GM12878 (cell line): ENCODE data around the gene SLC25A39. TPM values are rescaled to one million over a fixed set of nuclear protein-coding genes. Genes with fewer than 3 reads are reported as not detected.

Experiments
- ATAC-seq: fragments of 200-7000 bp; cut with Tn5 transposase; 3 replicates; pipeline ENCODE4 v1.9.1; 2020; ENCODE audit warnings: mild to moderate bottlenecking, moderate library complexity
- BruUV-seq: library from RNA; stranded (reverse); fragments of 400-500 nt; replicated peaks from 2 replicates; lab custom pipeline; 2021; lab: Mats Ljungman, UMichigan
- CTCF ChIA-PET: fragments of 300-600 bp; sonication (Branson Sonifier 250); formaldehyde crosslinking; extraction: SDS; loops from one replicate; lab custom pipeline; 2021; ENCODE audit warnings: inconsistent platforms; lab: Yijun Ruan, JAX
- POLR2A ChIA-PET: fragments of 350-600 bp; formaldehyde crosslinking; extraction: SDS; loops from one replicate; lab custom pipeline; 2021; ENCODE audit warnings: inconsistent platforms; lab: Charles Lee
- RAD21 ChIA-PET: fragments of 300-600 bp; sonication (Branson Sonifier 250); formaldehyde crosslinking; loops from one replicate; lab custom pipeline; 2023; ENCODE audit warnings: antibody characterized with exemption; ENCODE audit not compliant: unreplicated experiment; lab: Charles Lee
- SMC1A ChIA-PET: fragments of 300-600 bp; sonication (Branson Sonifier 250); formaldehyde crosslinking; loops from one replicate; lab custom pipeline; 2023; ENCODE audit not compliant: unreplicated experiment, uncharacterized antibody; lab: Charles Lee
- DNase-seq: peaks from one replicate; pipeline ENCODE4 v3.0.0-alpha.2; 2011; ENCODE audit warnings: low read depth, low spot score
- FAIRE-seq: peaks from 3 replicates; lab custom pipeline; 2011; peaks lifted over from hg19 to GRCh38; lab: Jason Lieb, UNC
- H2AFZ ChIP-seq: 2 replicates; pipeline ENCODE4 v1.6.0; 2011; ENCODE audit warnings: low read depth, low read length, control low read depth; ENCODE audit not compliant: control insufficient read depth
- H3K27ac ChIP-seq: 2 replicates; pipeline ENCODE4 v1.5.1; 2011; ENCODE audit warnings: control low read depth; ENCODE audit not compliant: control insufficient read depth, insufficient read depth
- H3K27me3 ChIP-seq, 2 experiments: replicated peaks in 1 of 2; 2 replicates each; pipeline versions ENCODE4 v1.6.0 to v1.6.1; 2011; ENCODE audit warnings: low read length in 1 of 2; ENCODE audit not compliant: control insufficient read depth in 2 of 2, insufficient read depth in 2 of 2
- H3K36me3 ChIP-seq, 2 experiments: 2 replicates each; pipeline ENCODE4 v1.5.1; 2011; ENCODE audit warnings: low read length in 1 of 2; ENCODE audit not compliant: control insufficient read depth in 2 of 2, insufficient read depth in 2 of 2
- H3K4me1 ChIP-seq: 2 replicates; pipeline ENCODE4 v1.6.1; 2011; ENCODE audit warnings: mild to moderate bottlenecking, low read length, moderate library complexity, mixed read lengths; ENCODE audit not compliant: control insufficient read depth, insufficient read depth
- H3K4me2 ChIP-seq: 2 replicates; pipeline ENCODE4 v1.6.0; 2011; ENCODE audit warnings: control low read depth; ENCODE audit not compliant: control insufficient read depth, insufficient read depth
- H3K4me3 ChIP-seq: fragments of 200-600 bp; sonication (generic); 2 replicates; pipeline ENCODE4 v1.5.1; 2016
- H3K79me2 ChIP-seq: 2 replicates; pipeline ENCODE4 v1.6.0; 2011; ENCODE audit warnings: low read length; ENCODE audit not compliant: control insufficient read depth, insufficient read depth
- H3K9ac ChIP-seq: 2 replicates; pipeline ENCODE4 v1.8.0; 2011; ENCODE audit warnings: low read length, control low read depth, mixed read lengths; ENCODE audit not compliant: control insufficient read depth, insufficient read depth
- H3K9me3 ChIP-seq: replicated peaks from 3 replicates; pipeline ENCODE4 v1.5.1; 2011; ENCODE audit warnings: mild to moderate bottlenecking, low read length; ENCODE audit not compliant: control insufficient read depth, insufficient read depth
- H4K20me1 ChIP-seq: 2 replicates; pipeline ENCODE4 v1.6.0; 2011; ENCODE audit not compliant: control insufficient read depth, insufficient read depth
- BCL11A ChIP-seq: IDR thresholded peaks from 2 replicates; pipeline ENCODE4 v1.6.1; 2011; ENCODE audit warnings: low read depth, low read length
- CHD2 ChIP-seq: IDR thresholded peaks from 2 replicates; pipeline ENCODE4 v1.6.1; 2011; ENCODE audit warnings: low read depth, low read length, improper control_type of control experiment, borderline replicate concordance
- CREB1 ChIP-seq: IDR thresholded peaks from 2 replicates; pipeline ENCODE4 v1.6.1; 2012; ENCODE audit warnings: low read depth, mild to moderate bottlenecking, inconsistent platforms
- EED ChIP-seq: sonication (generic); IDR thresholded peaks from 2 replicates; pipeline ENCODE4 v1.6.1; 2016; ENCODE audit warnings: antibody characterized with exemption, low read depth
- GABPA ChIP-seq: IDR thresholded peaks from 2 replicates; pipeline ENCODE4 v1.6.1; 2014; ENCODE audit warnings: antibody characterized with exemption, low read depth, mild to moderate bottlenecking, inconsistent platforms
- IRF3 ChIP-seq: fragments of 450-650 bp; IDR thresholded peaks from 2 replicates; pipeline ENCODE4 v1.6.1; 2014; ENCODE audit warnings: mild to moderate bottlenecking
- MEF2B ChIP-seq: fragments of 450-650 bp; IDR thresholded peaks from 2 replicates; pipeline ENCODE4 v1.6.1; 2018; ENCODE audit warnings: mild to moderate bottlenecking, moderate library complexity; ENCODE audit not compliant: partially characterized antibody, poor library complexity, severe bottlenecking
- MTA2 ChIP-seq: fragments of 450-650 bp; IDR thresholded peaks from 2 replicates; pipeline ENCODE4 v1.6.1; 2016; ENCODE audit warnings: low read depth, mild to moderate bottlenecking, moderate library complexity
- NFXL1 ChIP-seq: fragments of 450-650 bp; IDR thresholded peaks from 2 replicates; pipeline ENCODE4 v1.6.1; 2017; ENCODE audit warnings: antibody characterized with exemption, mild to moderate bottlenecking, borderline replicate concordance
- NR2F1 ChIP-seq: fragments of 450-650 bp; conservative IDR thresholded peaks from 2 replicates; pipeline ENCODE4 v1.6.1; 2017; ENCODE audit warnings: mild to moderate bottlenecking
- PAX5 ChIP-seq: IDR thresholded peaks from 2 replicates; pipeline ENCODE4 v1.6.1; 2011; ENCODE audit warnings: low read depth, low read length, borderline replicate concordance
- SIN3A ChIP-seq: IDR thresholded peaks from 2 replicates; pipeline ENCODE4 v1.6.1; 2012; ENCODE audit warnings: low read depth, low read length, improper control_type of control experiment
- STAT1 ChIP-seq: fragments of 450-650 bp; conservative IDR thresholded peaks from 2 replicates; pipeline ENCODE4 v1.6.1; 2014; ENCODE audit warnings: antibody characterized with exemption, mild to moderate bottlenecking
- WGBS: methylation state at CpG from one replicate; pipeline ENCODE4 v1.1.6; 2016; ENCODE audit warnings: low lambda C conversion rate; ENCODE audit not compliant: insufficient replicate concordance, insufficient coverage; ENCODE audit errors: missing lambda C conversion rate; 5-methylcytosine and 5-hydroxymethylcytosine counted together
- in situ Hi-C: fragments of 300-500 bp; cut with MboI; formaldehyde crosslinking; loops from 9 replicates; pipeline ENCODE4 v1.14.3; 2018; ENCODE audit warnings: mixed read lengths
- intact Hi-C: fragments of 100-400 bp; cut with micrococcal nuclease; formaldehyde crosslinking; loops from one replicate; pipeline ENCODE4 v1.14.2; 2022; ENCODE audit not compliant: unreplicated experiment
- polyA plus RNA-seq, 11 experiments: library from polyadenylated mRNA; depleted of rRNA in 4 of 11; unstranded in 6 of 11; stranded (reverse) in 5 of 11; fragments of >200 nt; fragmentation: Nextera tagmentation in 4 of 11; fragmentation: Illumina TruSeq in 1 of 11; extraction: Ambion mirVana in 4 of 11; extraction: Trizol in 1 of 11; gene quantifications; 1 replicate in 1 of 11; 2 replicates in 10 of 11; pipeline versions ENCODE4 v1.2.1 to v1.2.3, GENCODE V29; 2011 to 2016; ENCODE audit warnings: inconsistent platforms in 2 of 11, missing spikeins in 2 of 11, low read depth in 1 of 11
- total RNA-seq, 4 experiments: library from RNA; depleted of rRNA in 3 of 4; stranded (reverse); fragments of >200 nt in 3 of 4; fragmentation: Illumina TruSeq in 1 of 4; extraction: Trizol in 1 of 4; gene quantifications; 2 replicates each; pipeline versions ENCODE4 v1.2.1 to v1.2.3, GENCODE V29; 2013 to 2021
- TF ChIP-seq, protein P1 (sequence below): IDR thresholded peaks from 2 replicates; pipeline ENCODE4 v1.6.1; 2012; ENCODE audit warnings: mild to moderate bottlenecking, low read depth, low read length

Gene SLC25A39
- total and polyA plus RNA-seq, 10 of the 15 experiments (the other 5 are each of a cell fraction or from before 2014, with no cell fraction given), result 3.5 to 270 (median 150) TPM

DNA sequence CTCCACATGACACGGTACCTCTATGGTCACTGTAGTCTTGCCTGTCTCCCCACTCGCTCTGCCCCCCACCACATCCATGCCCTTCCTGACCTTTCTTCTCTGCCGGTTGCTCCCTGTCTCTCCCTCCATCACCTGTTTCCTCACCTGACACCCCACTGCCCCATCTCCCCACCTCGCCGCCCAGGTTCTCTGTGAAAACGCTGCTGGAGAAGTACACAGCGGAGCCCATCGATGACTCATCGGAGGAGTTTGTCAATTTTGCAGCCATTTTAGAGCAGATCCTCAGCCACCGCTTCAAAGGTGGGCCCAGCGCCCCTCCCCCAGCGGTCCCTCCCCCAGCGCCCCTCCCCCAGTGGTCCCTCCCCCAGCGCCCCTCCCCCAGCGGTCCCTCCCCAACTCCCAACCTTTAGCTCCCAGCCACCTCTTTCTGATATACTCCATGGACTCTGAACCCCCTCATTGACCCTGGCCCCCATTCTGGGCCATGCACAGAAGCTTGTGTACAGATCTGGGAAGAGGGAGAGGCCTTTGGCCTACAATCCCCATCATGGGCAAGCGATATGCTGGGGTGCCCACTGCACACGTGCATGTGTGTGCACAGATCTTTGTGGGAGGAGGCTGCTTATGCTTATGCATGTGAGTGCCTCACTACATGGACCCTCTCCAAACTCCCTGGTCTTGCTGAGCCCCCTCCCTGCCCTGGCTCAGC is 12.1 kb downstream of the SLC25A39 start:
- in situ Hi-C loops, result no loop called here
- Histone ChIP-seq H3K27ac (no peak overlapping the region), H3K9me3 (no peaks in the 10 kb centered on the region), H3K4me2 (no peak overlapping the region), H3K27me3 (peaks cover 7 to 18% of the 10 kb centered on the region in 2 experiments; a peak in 3 of 4 replicates), H3K79me2 (no peaks in the 10 kb centered on the region), H3K4me1 (peaks cover 14% of the 10 kb centered on the region), H3K4me3 (no peak overlapping the region), H3K36me3 (no peaks in the 10 kb centered on the region), H2AFZ (no peak overlapping the region), H4K20me1 (0 out of 2 replicates have a peak, but pooled peaks cover 2% of the 10 kb centered on the region), H3K9ac (no peak overlapping the region)
- POLR2A ChIA-PET, result no interaction called here
- intact Hi-C loops, result no loop called here
- RAD21 ChIA-PET, result no interaction called here
- CTCF ChIA-PET, result no interaction called here
- FAIRE-seq (no peak), ATAC-seq (no peak), DNase-seq (no peak)
- no TSS peak for BruUV-seq
- WGBS, result 58% methylated on average over 14 of the region's 17 CpGs
- TF ChIP-seq CHD2, result no peak
- TF ChIP-seq MEF2B, result no peak
- TF ChIP-seq PAX5, result no peak
- no peak for TF ChIP-seq IRF3
- TF ChIP-seq NR2F1, result no peak
- no peak for TF ChIP-seq BCL11A
- no peak for TF ChIP-seq EED
- no peak for TF ChIP-seq STAT1
- TF ChIP-seq GABPA, result no peak
- TF ChIP-seq, protein P1, sequence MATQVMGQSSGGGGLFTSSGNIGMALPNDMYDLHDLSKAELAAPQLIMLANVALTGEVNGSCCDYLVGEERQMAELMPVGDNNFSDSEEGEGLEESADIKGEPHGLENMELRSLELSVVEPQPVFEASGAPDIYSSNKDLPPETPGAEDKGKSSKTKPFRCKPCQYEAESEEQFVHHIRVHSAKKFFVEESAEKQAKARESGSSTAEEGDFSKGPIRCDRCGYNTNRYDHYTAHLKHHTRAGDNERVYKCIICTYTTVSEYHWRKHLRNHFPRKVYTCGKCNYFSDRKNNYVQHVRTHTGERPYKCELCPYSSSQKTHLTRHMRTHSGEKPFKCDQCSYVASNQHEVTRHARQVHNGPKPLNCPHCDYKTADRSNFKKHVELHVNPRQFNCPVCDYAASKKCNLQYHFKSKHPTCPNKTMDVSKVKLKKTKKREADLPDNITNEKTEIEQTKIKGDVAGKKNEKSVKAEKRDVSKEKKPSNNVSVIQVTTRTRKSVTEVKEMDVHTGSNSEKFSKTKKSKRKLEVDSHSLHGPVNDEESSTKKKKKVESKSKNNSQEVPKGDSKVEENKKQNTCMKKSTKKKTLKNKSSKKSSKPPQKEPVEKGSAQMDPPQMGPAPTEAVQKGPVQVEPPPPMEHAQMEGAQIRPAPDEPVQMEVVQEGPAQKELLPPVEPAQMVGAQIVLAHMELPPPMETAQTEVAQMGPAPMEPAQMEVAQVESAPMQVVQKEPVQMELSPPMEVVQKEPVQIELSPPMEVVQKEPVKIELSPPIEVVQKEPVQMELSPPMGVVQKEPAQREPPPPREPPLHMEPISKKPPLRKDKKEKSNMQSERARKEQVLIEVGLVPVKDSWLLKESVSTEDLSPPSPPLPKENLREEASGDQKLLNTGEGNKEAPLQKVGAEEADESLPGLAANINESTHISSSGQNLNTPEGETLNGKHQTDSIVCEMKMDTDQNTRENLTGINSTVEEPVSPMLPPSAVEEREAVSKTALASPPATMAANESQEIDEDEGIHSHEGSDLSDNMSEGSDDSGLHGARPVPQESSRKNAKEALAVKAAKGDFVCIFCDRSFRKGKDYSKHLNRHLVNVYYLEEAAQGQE, result no peak
- no peak for TF ChIP-seq NFXL1
- TF ChIP-seq MTA2, result no peak
- no peak for TF ChIP-seq CREB1
- TF ChIP-seq SIN3A, result no peak
- SMC1A ChIA-PET, result interaction anchor here (0.6 kb wide), 1 partner anchor 28 kb away, joined by 3 read pairs; no protein-coding TSS in a partner anchor
